Nephron (organoid): ENCODE measurements around the gene PHACTR1.
"Not testable (repeated sequence)": the region's sequence is repeated elsewhere in the genome, so short reads cannot be mapped to it uniquely, and the experiment has no call there.

ENCODE experiments used
- H3K27ac Mint-ChIP-seq, 3 experiments: 2 replicates each; pipeline ENCODE4 v1.8.0; 2020; ENCODE audit warnings: mixed read lengths in 3 of 3, mild to moderate bottlenecking in 2 of 3, moderate library complexity in 1 of 3
- H3K27me3 Mint-ChIP-seq: 2 replicates; pipeline ENCODE4 v1.8.0; 2021; ENCODE audit warnings: low read depth, mild to moderate bottlenecking, moderate library complexity, mixed read lengths
- H3K36me3 Mint-ChIP-seq: 2 replicates; pipeline ENCODE4 v1.8.0; 2020; ENCODE audit warnings: low read depth, mixed read lengths
- H3K4me1 Mint-ChIP-seq: 2 replicates; pipeline ENCODE4 v1.8.0; 2020; ENCODE audit warnings: mixed read lengths
- H3K4me3 Mint-ChIP-seq, 3 experiments: 2 replicates each; pipeline ENCODE4 v1.8.0; 2020; ENCODE audit warnings: mild to moderate bottlenecking in 3 of 3, mixed read lengths in 3 of 3, moderate library complexity in 2 of 3
- H3K9me3 Mint-ChIP-seq: 2 replicates; pipeline ENCODE4 v1.8.0; 2020; ENCODE audit warnings: mixed read lengths
- TF ChIP-seq, protein P1 (sequence below), 3 experiments: fragments of 200-600 bp; sonication (generic); IDR thresholded peaks; one replicate each; pipeline ENCODE4 v1.5.0; 2021; ENCODE audit warnings: antibody characterized with exemption in 3 of 3; ENCODE audit not compliant: unreplicated experiment in 3 of 3

Gene PHACTR1

DNA sequence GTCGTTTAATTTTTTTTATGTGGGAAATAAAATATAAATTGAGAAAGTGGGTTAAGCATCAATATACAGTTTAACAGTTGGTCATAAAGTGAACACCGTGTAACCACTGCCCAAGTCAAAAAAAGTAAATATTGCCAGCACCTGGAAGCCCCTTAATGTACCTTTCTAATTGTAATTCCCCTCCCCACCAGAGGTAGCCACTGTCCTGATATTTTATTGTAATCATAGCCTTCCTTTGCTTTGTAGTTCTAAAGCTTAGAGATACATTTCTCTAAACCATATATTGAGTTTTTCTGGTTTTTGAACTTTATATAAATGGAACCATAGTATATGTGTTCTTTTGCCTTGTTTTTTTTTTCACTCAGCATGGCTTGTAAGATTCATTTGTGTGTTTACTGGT lies 431.2 kb downstream of the PHACTR1 start:
- peaks cover 4% of the 10 kb centered on the region for H3K27me3 Mint-ChIP-seq
- peak overlapping the region; percentile 18 to 42 (median 20) for H3K27ac Mint-ChIP-seq
- H3K4me1 Mint-ChIP-seq, result peaks cover 8% of the 10 kb centered on the region
- H3K9me3 Mint-ChIP-seq, result no peaks in the 10 kb centered on the region
- H3K4me3 Mint-ChIP-seq, result no peak overlapping the region
- H3K36me3 Mint-ChIP-seq, result no peaks in the 10 kb centered on the region
- TF ChIP-seq, protein P1, sequence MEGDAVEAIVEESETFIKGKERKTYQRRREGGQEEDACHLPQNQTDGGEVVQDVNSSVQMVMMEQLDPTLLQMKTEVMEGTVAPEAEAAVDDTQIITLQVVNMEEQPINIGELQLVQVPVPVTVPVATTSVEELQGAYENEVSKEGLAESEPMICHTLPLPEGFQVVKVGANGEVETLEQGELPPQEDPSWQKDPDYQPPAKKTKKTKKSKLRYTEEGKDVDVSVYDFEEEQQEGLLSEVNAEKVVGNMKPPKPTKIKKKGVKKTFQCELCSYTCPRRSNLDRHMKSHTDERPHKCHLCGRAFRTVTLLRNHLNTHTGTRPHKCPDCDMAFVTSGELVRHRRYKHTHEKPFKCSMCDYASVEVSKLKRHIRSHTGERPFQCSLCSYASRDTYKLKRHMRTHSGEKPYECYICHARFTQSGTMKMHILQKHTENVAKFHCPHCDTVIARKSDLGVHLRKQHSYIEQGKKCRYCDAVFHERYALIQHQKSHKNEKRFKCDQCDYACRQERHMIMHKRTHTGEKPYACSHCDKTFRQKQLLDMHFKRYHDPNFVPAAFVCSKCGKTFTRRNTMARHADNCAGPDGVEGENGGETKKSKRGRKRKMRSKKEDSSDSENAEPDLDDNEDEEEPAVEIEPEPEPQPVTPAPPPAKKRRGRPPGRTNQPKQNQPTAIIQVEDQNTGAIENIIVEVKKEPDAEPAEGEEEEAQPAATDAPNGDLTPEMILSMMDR (IDR thresholded peaks at IDR 0.05; ENCODE audit: unreplicated experiment in 3 of 3), result no peak

DNA sequence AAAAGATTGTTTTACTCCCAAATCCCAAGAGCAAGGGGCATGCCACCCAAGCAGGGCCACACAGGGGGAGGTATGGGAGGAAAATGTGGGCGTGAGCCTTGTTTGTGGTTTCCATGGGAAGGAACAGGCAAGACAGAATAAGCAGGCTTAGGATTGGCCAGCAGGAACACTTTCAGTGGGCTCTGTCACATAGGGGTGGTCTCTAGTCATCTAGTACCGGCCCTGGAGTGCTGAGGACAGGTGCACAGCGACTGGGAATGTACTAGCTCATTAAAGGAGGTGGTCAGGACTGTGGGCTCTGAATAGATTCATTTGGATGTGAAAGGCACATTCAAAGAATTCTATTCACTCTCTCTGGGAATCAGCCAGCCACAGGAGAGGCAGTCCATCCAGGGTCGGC lies 436.2 kb downstream of the PHACTR1 start:
- H3K9me3 Mint-ChIP-seq, result no peaks in the 10 kb centered on the region
- TF ChIP-seq, protein P1 (IDR thresholded peaks at IDR 0.05; ENCODE audit: unreplicated experiment in 3 of 3), result no peak
- peaks cover 2% of the 10 kb centered on the region for H3K4me1 Mint-ChIP-seq
- H3K27me3 Mint-ChIP-seq, result peaks cover 4% of the 10 kb centered on the region
- H3K36me3 Mint-ChIP-seq, result no peaks in the 10 kb centered on the region
- no peak overlapping the region for H3K4me3 Mint-ChIP-seq
- no peak overlapping the region for H3K27ac Mint-ChIP-seq

DNA sequence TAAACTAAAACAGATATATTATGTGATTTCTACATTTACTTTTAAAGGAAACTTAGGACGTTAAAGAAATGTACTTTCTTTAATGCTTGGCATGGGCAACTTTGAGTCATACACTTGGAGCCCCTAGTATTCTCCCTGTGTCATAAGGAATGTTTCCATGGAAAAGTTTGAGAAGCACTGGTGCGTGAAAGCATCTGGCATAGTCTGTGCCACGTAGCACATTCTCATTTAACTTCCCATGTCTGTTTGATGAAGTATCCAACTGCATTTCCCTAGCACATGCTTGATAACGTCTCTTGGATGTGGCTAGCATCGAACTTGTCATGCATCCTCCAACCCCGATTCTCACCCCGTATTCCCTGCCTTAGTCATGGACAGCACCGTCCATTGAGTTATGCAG lies 439.8 kb downstream of the PHACTR1 start:
- TF ChIP-seq, protein P1 (IDR thresholded peaks at IDR 0.05; ENCODE audit: unreplicated experiment in 3 of 3), result no peak
- no peaks in the 10 kb centered on the region for H3K36me3 Mint-ChIP-seq
- no peak overlapping the region for H3K4me3 Mint-ChIP-seq
- H3K27me3 Mint-ChIP-seq, result peaks cover 4% of the 10 kb centered on the region
- no peaks in the 10 kb centered on the region for H3K4me1 Mint-ChIP-seq
- H3K27ac Mint-ChIP-seq, result no peak overlapping the region
- no peaks in the 10 kb centered on the region for H3K9me3 Mint-ChIP-seq

DNA sequence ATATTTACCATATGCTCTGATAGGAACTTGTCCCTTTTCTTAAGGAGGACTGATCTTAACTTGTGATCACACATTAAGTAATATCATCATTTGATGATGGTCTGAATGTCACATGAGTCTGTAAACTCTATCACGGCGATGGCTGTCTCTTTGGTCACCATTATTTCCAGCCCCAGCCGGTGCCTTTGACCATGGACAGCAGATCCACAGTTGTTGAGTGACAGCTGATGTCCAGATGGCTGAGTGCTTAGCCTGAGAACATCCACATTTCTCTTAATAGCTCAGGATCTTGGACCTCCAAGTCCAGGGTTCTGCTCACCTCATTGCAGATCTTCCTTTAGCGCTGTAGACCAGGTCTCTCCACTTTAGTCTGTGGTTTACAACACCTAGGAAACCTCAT lies 440.7 kb downstream of the PHACTR1 start:
- no peaks in the 10 kb centered on the region for H3K36me3 Mint-ChIP-seq
- TF ChIP-seq, protein P1 (IDR thresholded peaks at IDR 0.05; ENCODE audit: unreplicated experiment in 3 of 3), result no peak
- no peaks in the 10 kb centered on the region for H3K4me1 Mint-ChIP-seq
- H3K4me3 Mint-ChIP-seq, result no peak overlapping the region
- H3K27me3 Mint-ChIP-seq, result peaks cover under 1% of the 10 kb centered on the region
- H3K9me3 Mint-ChIP-seq, result no peaks in the 10 kb centered on the region
- H3K27ac Mint-ChIP-seq, result no peak overlapping the region

DNA sequence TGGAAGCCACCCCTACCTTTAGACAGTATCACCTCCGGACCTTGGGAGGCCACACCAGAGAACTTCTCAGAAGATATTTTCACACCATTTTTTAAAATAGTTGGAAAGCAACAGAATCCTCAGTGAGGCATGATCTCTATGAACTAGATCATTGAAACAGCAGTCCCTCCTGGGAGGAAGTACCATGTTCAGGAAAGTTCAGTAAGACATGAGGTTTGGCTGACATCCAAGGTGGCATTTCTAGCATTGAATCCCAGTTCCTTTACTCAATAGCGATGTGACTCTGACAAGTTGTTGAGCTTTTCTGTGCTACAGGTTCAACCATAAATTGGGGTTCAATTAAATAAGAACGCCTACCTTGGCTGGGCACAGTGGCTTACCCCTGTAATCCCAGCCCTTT lies 442.7 kb downstream of the PHACTR1 start:
- TF ChIP-seq, protein P1 (IDR thresholded peaks at IDR 0.05; ENCODE audit: unreplicated experiment in 3 of 3), result no peak
- H3K36me3 Mint-ChIP-seq, result no peaks in the 10 kb centered on the region
- H3K27ac Mint-ChIP-seq, result no peak overlapping the region
- no peaks in the 10 kb centered on the region for H3K9me3 Mint-ChIP-seq
- no peaks in the 10 kb centered on the region for H3K27me3 Mint-ChIP-seq
- no peak overlapping the region for H3K4me3 Mint-ChIP-seq
- no peaks in the 10 kb centered on the region for H3K4me1 Mint-ChIP-seq

DNA sequence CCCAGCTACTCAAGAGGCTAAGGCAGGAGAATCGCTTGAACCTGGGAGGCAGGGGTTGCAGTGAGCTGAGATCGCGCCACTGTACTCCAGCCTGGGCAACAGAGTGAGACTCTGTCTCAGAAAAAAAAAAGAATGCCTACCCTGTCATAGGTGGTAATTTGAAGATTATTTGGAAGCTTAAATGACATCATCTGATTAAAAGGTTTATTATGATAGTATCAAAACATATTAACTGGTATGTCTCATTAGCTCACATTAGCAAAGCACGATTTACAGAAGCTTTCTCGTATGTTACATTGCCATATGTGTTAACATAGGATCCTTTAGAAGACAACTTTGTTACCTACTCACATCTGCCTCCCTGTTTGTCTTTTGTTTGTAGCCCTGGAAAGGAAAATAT lies 443.3 kb downstream of the PHACTR1 start:
- not testable (repeated sequence) for H3K4me1 Mint-ChIP-seq, H3K4me3 Mint-ChIP-seq, H3K36me3 Mint-ChIP-seq, H3K27me3 Mint-ChIP-seq, H3K9me3 Mint-ChIP-seq, H3K27ac Mint-ChIP-seq
